ENCODE data around the gene DTD2.
A peak's percentile ranks its signal among the peaks of the same experiment; 100 is the strongest.
"Not testable (repeated sequence)": the region's sequence is repeated elsewhere in the genome, so short reads cannot be mapped to it uniquely, and the experiment has no call there.

DTD2 gene

GRCh38 chr14:31441273-31442111 is 15.8 kb downstream of the DTD2 start:
- no peak for DNase-seq

GRCh38 chr14:31440280-31440679 is 17.0 kb downstream of the DTD2 start:
- no peak for DNase-seq

- peak; percentile 42 for DNase-seq
These were observed 17.7 kb downstream of the DTD2 start for GRCh38 chr14:31439561-31439960.

DNA sequence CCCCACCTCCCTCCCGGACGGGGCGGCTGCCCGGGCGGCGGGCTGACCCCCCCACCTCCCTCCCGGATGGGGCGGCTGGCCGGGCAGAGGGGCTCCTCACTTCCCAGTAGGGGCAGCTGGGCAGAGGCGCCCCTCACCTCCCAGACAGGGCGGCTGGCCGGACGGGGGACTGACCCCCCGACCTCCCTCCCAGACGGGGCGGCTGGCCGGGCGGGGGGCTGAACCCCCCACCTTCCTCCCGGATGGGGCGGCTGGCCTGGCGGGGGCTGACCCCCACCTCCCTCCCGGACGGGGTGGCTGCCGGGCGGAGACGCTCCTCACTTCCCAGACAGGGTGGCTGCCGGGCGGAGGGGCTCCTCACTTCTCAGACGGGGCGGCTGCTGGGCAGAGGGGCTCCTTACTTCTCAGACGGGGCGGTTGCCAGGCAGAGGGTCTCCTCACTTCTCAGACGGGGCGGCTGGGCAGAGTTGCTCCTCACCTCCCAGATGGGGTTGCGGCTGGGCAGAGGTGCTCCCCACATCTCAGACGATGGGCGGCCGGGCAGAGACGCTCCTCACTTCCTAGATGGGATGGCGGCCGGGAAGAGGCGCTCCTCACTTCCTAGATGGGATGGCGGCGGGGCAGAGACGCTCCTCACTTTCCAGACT is 20.1 kb downstream of the DTD2 start:
- not testable (repeated sequence) for DNase-seq

GRCh38 chr14:31435276-31435675 is 22.0 kb downstream of the DTD2 start:
- no peak for DNase-seq

- DNase-seq = no peak
These were observed 26.6 kb downstream of the DTD2 start for GRCh38 chr14:31430634-31431264.

GRCh38 chr14:31429791-31430190 is 27.5 kb downstream of the DTD2 start:
- DNase-seq = no peak

DNA sequence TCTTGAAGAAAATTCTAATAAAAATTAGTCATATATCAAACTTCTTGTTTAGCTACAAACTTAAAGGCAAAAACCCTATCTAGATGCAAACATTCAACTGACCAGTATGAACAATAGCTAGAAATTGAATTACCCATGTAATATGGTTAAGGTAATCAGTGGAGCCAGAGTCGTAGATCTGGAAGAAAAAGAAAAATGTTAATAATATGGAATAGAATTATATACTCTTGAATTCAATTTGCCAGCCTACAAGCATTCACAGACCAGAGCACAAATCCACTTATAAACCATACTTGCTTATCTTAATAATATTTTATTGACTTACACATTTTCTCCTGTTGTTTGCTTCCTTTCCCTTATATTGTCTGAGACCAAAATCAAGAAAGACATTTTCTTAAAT is 29.3 kb downstream of the DTD2 start:
- DNase-seq = no peak

GRCh38 chr14:31426663-31427062 is 30.6 kb downstream of the DTD2 start:
- DNase-seq = no peak

DNA sequence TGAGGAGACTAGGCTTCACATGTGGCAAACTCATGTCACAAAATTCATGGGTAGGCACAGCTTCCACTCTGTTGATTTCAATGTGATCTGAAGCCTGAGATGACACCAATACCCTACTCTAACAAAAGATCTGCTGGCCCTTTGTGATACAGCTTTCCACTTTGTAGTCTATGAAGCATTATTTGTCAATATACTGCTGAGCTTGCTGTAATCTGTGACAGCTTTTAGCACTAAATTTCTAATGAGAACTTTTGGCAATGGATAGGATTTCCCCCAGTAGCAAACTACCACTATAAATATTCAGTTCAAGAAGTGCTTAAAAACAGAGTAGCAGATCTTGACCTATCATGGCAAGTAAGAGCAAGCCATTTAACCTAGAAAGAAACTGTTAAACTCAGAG is 31.4 kb downstream of the DTD2 start:
- DNase-seq = no peak

GRCh38 chr14:31421200-31421599 is 36.1 kb downstream of the DTD2 start:
- DNase-seq = no peak

GRCh38 chr14:31420319-31421111 is 36.8 kb downstream of the DTD2 start, which contains the start of gene HEATR5A:
Gene HEATR5A, minus strand, starts transcription at chr14:31420550. Its CDS starts 17,575 bp downstream, at chr14:31402975.
- peak; percentile 94 for DNase-seq

DNA sequence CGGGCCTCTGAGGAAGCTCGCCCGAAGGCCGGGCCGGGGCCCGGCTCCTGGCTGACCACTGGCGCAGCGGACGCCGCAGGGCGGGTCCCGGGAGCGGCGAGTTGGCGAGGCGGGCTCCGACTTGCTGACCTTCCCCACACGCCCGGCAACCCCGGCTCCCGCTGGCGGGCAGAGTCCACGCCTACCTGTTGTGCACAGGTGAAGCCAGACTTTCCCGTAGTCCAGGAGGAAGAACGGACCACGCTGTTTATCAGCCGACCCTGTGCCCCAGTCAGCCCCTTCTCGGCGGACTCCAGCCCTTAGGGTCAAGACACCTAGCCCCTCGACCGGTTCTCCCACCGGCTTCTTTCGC is 37.4 kb downstream of the DTD2 start:
- DNase-seq = peak; percentile 17

- no peak for DNase-seq
These were observed 37.9 kb downstream of the DTD2 start for GRCh38 chr14:31419179-31419966.

DNA sequence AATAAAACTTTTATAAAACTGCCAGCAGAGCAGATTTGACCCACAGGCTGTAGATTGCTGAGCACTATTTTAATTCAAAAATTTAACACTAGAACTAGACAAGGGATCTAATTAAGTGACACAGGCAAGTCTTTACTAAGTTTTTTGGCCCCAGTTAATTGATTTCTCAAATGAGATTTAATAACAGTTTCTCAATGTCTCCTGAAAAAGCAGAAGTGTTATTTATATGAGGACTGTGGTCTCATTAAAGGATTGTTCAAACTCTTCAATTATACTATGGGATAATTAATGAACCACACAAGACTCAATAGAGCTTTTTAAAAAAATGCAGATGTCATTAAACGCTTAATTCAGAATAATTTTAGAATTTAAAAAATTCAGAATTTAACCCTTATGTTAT is 38.9 kb downstream of the DTD2 start:
- no peak for DNase-seq

DNA sequence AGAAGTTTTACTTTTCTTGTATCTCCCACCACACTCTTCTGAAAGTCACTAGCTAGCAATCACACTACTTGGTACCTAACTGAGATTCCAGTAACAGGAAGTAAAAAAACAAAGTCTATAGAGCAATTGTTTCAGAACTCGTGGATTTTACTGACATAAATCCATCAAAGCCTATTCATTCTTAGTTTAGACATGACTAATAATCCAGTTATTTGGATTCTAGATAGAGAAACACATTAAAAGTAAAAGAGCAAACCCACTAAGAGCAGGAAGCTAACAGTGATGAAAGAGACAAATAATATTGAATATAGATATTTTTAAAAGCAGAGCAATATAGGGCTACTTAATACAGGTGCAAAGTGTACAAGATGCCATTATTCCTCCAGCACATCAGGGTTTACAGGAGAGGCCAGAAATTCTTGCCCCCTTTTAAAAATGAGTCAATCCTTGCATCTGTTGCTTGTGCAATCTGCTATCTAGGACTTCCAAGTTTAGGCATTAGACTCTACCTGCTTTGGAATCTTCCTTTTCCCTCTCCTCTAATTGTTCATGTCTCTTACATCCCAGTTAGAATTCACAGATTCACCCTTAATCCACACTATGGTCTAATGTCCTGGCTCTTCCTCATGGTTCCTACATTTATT is 43.0 kb downstream of the DTD2 start:
- no peak for DNase-seq

DNA sequence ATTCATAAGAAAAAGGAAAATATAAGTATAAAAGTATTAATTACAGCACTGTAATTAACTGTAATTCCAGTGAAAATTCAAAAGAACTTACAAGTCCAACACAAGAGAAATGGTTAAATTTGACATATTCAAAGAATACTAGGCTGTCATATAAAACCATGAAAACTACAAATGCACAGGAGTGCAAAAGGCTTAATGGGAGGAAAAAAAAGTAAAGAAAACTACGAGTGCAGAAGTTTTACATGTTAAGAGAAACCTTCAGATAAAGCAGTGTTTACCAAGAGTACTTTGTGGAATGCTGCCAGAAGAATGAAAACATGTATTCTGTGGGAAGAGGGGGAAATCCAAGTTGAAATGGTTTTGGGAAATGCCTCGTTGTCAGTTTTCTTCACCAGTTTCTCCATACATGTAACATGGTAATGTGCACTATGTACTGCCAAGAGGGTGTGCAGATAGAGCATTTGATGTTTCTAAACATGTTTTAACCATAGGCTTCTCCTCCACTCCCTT is 46.0 kb downstream of the DTD2 start:
- DNase-seq = no peak

DNA sequence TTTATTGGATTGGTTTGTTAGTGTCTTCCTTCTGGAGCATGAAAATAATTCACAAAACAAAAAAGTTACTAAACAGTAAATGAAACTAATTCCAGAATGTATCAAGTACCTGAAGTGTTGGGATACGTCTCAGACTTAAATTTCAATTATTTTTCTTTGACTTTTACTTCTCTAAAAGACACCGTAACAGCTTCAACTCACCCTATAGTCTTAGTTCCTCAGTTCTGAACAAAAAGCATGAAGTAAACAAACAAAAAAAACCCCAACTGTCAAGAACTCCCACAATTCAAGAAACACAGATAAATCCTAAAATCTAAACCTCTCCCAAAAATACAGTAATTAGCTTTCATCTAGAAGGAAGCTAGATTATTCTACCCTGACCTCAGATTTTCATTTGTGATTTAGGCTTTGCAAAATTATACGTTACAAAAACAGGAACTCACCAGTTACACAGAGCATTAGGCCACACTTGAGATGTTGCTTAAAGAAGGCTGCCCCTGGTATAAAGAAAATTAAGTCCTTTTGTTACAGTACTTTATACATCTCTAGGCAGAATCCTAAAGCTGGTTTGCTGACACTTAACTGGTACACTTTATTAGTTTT is 47.2 kb downstream of the DTD2 start:
- DNase-seq = no peak

- no peak for DNase-seq
These were observed 48.9 kb downstream of the DTD2 start for GRCh38 chr14:31408421-31408820.

GRCh38 chr14:31405599-31406232 is 51.6 kb downstream of the DTD2 start:
- DNase-seq = no peak

DNA sequence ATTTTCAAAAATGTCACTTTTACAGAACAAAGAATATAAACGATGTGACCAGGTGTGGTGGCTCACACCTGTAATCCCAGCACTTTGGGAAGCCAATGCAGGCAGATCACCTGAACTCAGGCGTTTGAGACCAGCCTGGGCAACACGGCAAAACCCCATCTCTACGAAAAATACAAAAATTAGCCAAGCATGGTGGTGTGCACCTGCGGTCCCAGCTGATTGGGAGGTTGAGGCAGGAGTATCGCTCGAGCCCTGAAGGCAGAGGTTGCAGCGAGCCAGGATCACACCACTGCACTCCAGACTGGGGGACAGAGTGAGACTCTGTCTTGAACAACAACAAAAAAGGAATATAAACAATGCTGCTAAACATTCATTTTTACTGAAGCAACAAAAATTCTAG is 52.2 kb downstream of the DTD2 start:
- DNase-seq = no peak

Data from midbrain (tissue), 1 donor.